HEK293 (cell line): Measurements from ENCODE around the gene ABHD8.
A peak's percentile ranks its signal among the peaks of the same experiment; 100 is the strongest.

Experiments used
- CTCF ChIA-PET: fragments of 350-600 bp; formaldehyde crosslinking; extraction: SDS; loops from one replicate; lab custom pipeline; 2021; ENCODE audit warnings: antibody characterized with exemption; lab: Yijun Ruan, JAX
- POLR2A ChIA-PET: fragments of 300-600 bp; formaldehyde crosslinking; extraction: SDS; loops from one replicate; lab custom pipeline; 2020; ENCODE audit warnings: antibody characterized with exemption, inconsistent platforms; lab: Yijun Ruan, JAX
- H3K27ac ChIP-seq: fragments of 200-500 bp; sonication (Bioruptor generic); 2 replicates; pipeline ENCODE4 v1.5.1; 2014; ENCODE audit warnings: low read depth, low read length, control low read depth, inconsistent platforms; ENCODE audit errors: extremely low read depth
- H3K36me3 ChIP-seq, 2 experiments: fragments of 200-500 bp in 1 of 2; sonication (Bioruptor generic) in 1 of 2; 1 replicate in 1 of 2; 2 replicates in 1 of 2; pipeline ENCODE4 v1.5.1; 2014 to 2017; ENCODE audit warnings: inconsistent platforms in 2 of 2, low read length in 2 of 2; ENCODE audit not compliant: control insufficient read depth in 2 of 2, insufficient read depth in 1 of 2
- H3K4me1 ChIP-seq: fragments of 200-500 bp; sonication (Bioruptor generic); 2 replicates; pipeline ENCODE4 v1.5.1; 2014; ENCODE audit warnings: mild to moderate bottlenecking, low read length, inconsistent platforms; ENCODE audit not compliant: control insufficient read depth, insufficient read depth
- H3K4me3 ChIP-seq: 2 replicates; pipeline ENCODE4 v1.5.1; 2011; ENCODE audit warnings: low read depth, mild to moderate bottlenecking, control low read depth, low read length, moderate library complexity
- H3K9me3 ChIP-seq: fragments of 200-500 bp; sonication (Bioruptor generic); 2 replicates; pipeline ENCODE4 v1.5.1; 2014; ENCODE audit warnings: low read depth, low read length, inconsistent platforms; ENCODE audit not compliant: control insufficient read depth, insufficient read depth
- PATZ1 ChIP-seq: fragments of 450-650 bp; formaldehyde crosslinking; IDR thresholded peaks from 2 replicates; pipeline ENCODE4 v1.5.1; 2016; ENCODE audit warnings: missing biosample characterization, missing genetic modification characterization
- SALL2 ChIP-seq: fragments of 450-650 bp; formaldehyde crosslinking; IDR thresholded peaks from 2 replicates; pipeline ENCODE4 v1.5.0; 2017; ENCODE audit warnings: missing biosample characterization, mild to moderate bottlenecking, missing genetic modification characterization, borderline replicate concordance
- ZFP37 ChIP-seq: fragments of 450-650 bp; formaldehyde crosslinking; IDR thresholded peaks from 2 replicates; pipeline ENCODE4 v1.5.1; 2016; ENCODE audit warnings: missing biosample characterization, missing genetic modification characterization
- ZNF488 ChIP-seq: fragments of 450-650 bp; formaldehyde crosslinking; IDR thresholded peaks from 2 replicates; pipeline ENCODE4 v1.5.1; 2016; ENCODE audit warnings: missing biosample characterization, missing genetic modification characterization
- ZNF530 ChIP-seq: fragments of 450-650 bp; formaldehyde crosslinking; IDR thresholded peaks from 2 replicates; pipeline ENCODE4 v1.5.1; 2016; ENCODE audit warnings: low read depth, missing biosample characterization, missing genetic modification characterization
- ZNF548 ChIP-seq: fragments of 450-650 bp; formaldehyde crosslinking; IDR thresholded peaks from 2 replicates; pipeline ENCODE4 v1.5.1; 2016; ENCODE audit warnings: missing biosample characterization, missing genetic modification characterization
- ZNF585B ChIP-seq: fragments of 450-650 bp; formaldehyde crosslinking; IDR thresholded peaks from 2 replicates; pipeline ENCODE4 v1.5.1; 2016; ENCODE audit warnings: missing biosample characterization, missing genetic modification characterization
- ZNF645 ChIP-seq: fragments of 450-650 bp; formaldehyde crosslinking; IDR thresholded peaks from 2 replicates; pipeline ENCODE4; 2016; ENCODE audit warnings: missing biosample characterization, missing genetic modification characterization
- ZNF692 ChIP-seq: fragments of 450-650 bp; formaldehyde crosslinking; IDR thresholded peaks from 2 replicates; pipeline ENCODE4 v1.5.1; 2016; ENCODE audit warnings: missing biosample characterization, missing genetic modification characterization
- ZNF704 ChIP-seq: fragments of 450-650 bp; formaldehyde crosslinking; IDR thresholded peaks from 2 replicates; pipeline ENCODE4 v1.5.1; 2016; ENCODE audit warnings: missing biosample characterization, missing genetic modification characterization
- ZNF76 ChIP-seq: fragments of 450-650 bp; formaldehyde crosslinking; IDR thresholded peaks from 2 replicates; pipeline ENCODE4; 2016; ENCODE audit warnings: low read depth, missing biosample characterization, missing genetic modification characterization, borderline replicate concordance
- ZNF768 ChIP-seq: fragments of 450-650 bp; formaldehyde crosslinking; IDR thresholded peaks from 2 replicates; pipeline ENCODE4 v1.5.1; 2018; ENCODE audit warnings: missing biosample characterization, mild to moderate bottlenecking, missing genetic modification characterization
- ZNF785 ChIP-seq: fragments of 450-650 bp; formaldehyde crosslinking; IDR thresholded peaks from 2 replicates; pipeline ENCODE4 v1.5.1; 2016; ENCODE audit warnings: missing biosample characterization, missing genetic modification characterization
- ZNF791 ChIP-seq: fragments of 450-650 bp; formaldehyde crosslinking; IDR thresholded peaks from 2 replicates; pipeline ENCODE4 v1.5.1; 2016; ENCODE audit warnings: missing biosample characterization, missing genetic modification characterization
- ZXDB ChIP-seq: fragments of 450-650 bp; formaldehyde crosslinking; IDR thresholded peaks from 2 replicates; pipeline ENCODE4 v1.5.1; 2016; ENCODE audit warnings: missing biosample characterization, missing genetic modification characterization

ABHD8 gene

GRCh38 chr19:17323300-17323963 is 20.2 kb upstream of the ABHD8 start:
- Histone ChIP-seq H3K4me3 (no peak overlapping the region), H3K27ac (no peak overlapping the region), H3K9me3 (no peaks in the 10 kb centered on the region), H3K36me3 (peaks cover 0 to 41% of the 10 kb centered on the region in 2 experiments; a peak in 2 of 3 replicates), H3K4me1 (no peaks in the 10 kb centered on the region)
- TF ChIP-seq ZNF768 (no peak), ZFP37 (tag by site-specific recombination) (no peak), ZNF548 (tag by site-specific recombination) (no peak), PATZ1 (tag by site-specific recombination) (0 out of 2 replicates have a peak, but pooled peaks have one; percentile 17)
- ChIA-PET CTCF (no interaction called here), POLR2A (interaction anchor here (1.6 to 2.2 kb wide), 2 partner anchors 10 to 14 kb away, joined by 4 to 12 read pairs; partner anchors contain the start of gene DDA1)

GRCh38 chr19:17322854-17323253 is 19.6 kb upstream of the ABHD8 start:
- no peak overlapping the region for H3K4me3 ChIP-seq

More at GRCh38 chr19:17322854-17323253, 19.6 kb upstream of the ABHD8 start:
- TF ChIP-seq ZXDB (tag by site-specific recombination): no peak
- TF ChIP-seq ZNF692: no peak
- no peak for TF ChIP-seq ZNF488 (tag by site-specific recombination)
- TF ChIP-seq ZNF785 (tag by site-specific recombination): no peak
- TF ChIP-seq ZNF791 (tag by site-specific recombination): no peak
- no peak for TF ChIP-seq ZNF645 (tag by site-specific recombination)
- TF ChIP-seq ZNF768: no peak
- TF ChIP-seq ZNF76 (tag by site-specific recombination): no peak
- no peak for TF ChIP-seq SALL2 (tag by site-specific recombination)
- TF ChIP-seq ZNF530 (tag by site-specific recombination): no peak
- no peak for TF ChIP-seq ZNF704 (tag by site-specific recombination)
- no peak for TF ChIP-seq ZNF585B
- POLR2A ChIA-PET: interaction anchor here (0.7 to 1.6 kb wide), 2 partner anchors 10 to 11 kb away, joined by 3 to 4 read pairs; no protein-coding TSS in a partner anchor
- CTCF ChIA-PET: no interaction called here
- no peaks in the 10 kb centered on the region for H3K9me3 ChIP-seq
- H3K36me3 ChIP-seq: peaks cover 0 to 41% of the 10 kb centered on the region in 2 experiments; a peak in 2 of 3 replicates
- no peak overlapping the region for H3K27ac ChIP-seq
- H3K4me1 ChIP-seq: no peaks in the 10 kb centered on the region
